GM18520 (cell line): ENCODE results near the gene U2SURP.

ENCODE experiments used
- ATAC-seq: cut with Tn5 transposase; IDR thresholded peaks from one replicate; pipeline ENCODE4 v1.9.1; 2021; ENCODE audit not compliant: unreplicated experiment

Gene U2SURP

GRCh38 chr3:143099210-143099609, 97.8 kb downstream of the U2SURP start:
- ATAC-seq, result no peak

- no peak for ATAC-seq
Observed at GRCh38 chr3:143099690-143100089, 98.3 kb downstream of the U2SURP start.

- no peak for ATAC-seq
Observed at GRCh38 chr3:143100451-143100850, 99.1 kb downstream of the U2SURP start.

GRCh38 chr3:143101792-143102381, 100.5 kb downstream of the U2SURP start:
- no peak for ATAC-seq

GRCh38 chr3:143103652-143104051, 102.3 kb downstream of the U2SURP start:
- ATAC-seq, result no peak

GRCh38 chr3:143105170-143105569, 103.8 kb downstream of the U2SURP start:
- ATAC-seq, result no peak

GRCh38 chr3:143109861-143110260, 108.5 kb downstream of the U2SURP start:
- ATAC-seq, result no peak
